Suprapubic skin (tissue), 4 donors: ENCODE measurements around the gene ARID3A.
A peak's percentile ranks its signal among the peaks of the same experiment; 100 is the strongest.

Source experiments
- CTCF ChIP-seq, 2 donors: fragments of 200-600 bp in 1 of 2; fragments of 450-650 bp in 1 of 2; sonication (generic) in 1 of 2; IDR thresholded peaks; one replicate each; pipeline ENCODE4 v1.5.1; 2016 to 2019; ENCODE audit warnings: antibody characterized with exemption in 2 of 2, mild to moderate bottlenecking in 1 of 2, moderate library complexity in 1 of 2
- EP300 ChIP-seq: sonication (generic); formaldehyde crosslinking; IDR thresholded peaks from one replicate; pipeline ENCODE4 v1.6.1; 2017; ENCODE audit warnings: antibody characterized with exemption
- POLR2A ChIP-seq, 2 donors: fragments of 450-650 bp; IDR thresholded peaks; one replicate each; pipeline ENCODE4 v1.6.1; 2017; ENCODE audit warnings: antibody characterized with exemption in 2 of 2, mild to moderate bottlenecking in 2 of 2, moderate library complexity in 2 of 2
- POLR2AphosphoS5 ChIP-seq, 3 donors: sonication (generic); formaldehyde crosslinking; IDR thresholded peaks; one replicate each; pipeline ENCODE4 v1.6.1; 2017; ENCODE audit warnings: antibody characterized with exemption in 3 of 3

DNA sequence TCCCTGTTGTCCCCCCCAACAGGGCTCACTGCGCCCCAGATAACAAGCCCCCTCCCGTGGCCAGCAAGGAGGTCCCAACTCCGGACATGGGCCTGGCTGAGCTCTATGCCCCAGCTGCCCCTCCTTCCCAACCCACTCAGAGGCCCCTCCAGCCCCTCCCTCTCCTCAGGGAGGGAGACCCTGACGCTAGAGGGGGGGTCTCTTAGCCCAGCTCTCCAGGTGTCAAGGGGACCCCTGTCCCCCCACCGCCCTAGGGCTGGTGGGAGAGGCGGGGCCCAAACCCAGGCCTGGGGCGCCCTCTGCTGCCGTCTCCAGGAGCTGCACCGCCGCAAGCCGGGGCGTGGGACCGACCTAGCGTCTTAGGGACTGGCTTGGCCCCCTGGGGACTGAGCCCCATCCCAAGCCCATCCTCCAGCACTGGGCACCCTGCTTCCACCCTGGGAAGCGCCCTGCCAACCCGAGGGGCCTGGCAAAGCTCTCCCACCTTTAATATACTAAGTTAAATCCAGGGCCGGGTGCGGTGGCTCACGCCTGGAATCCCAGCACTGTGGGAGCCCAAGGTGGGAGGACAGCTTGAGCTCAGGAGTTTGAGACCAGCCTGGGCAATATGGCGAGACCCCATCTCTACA, 75.8 kb downstream of the ARID3A start:
- TF ChIP-seq CTCF (IDR thresholded peaks at IDR 0.05) (peak; percentile 83 to 94), POLR2AphosphoS5 (IDR thresholded peaks at IDR 0.05) (no peak), POLR2A (IDR thresholded peaks at IDR 0.05) (no peak), EP300 (no peak)
